HEK293 (cell line): Measurements from ENCODE around the gene HMX2.

ENCODE experiments used
- CTCF ChIA-PET: fragments of 350-600 bp; formaldehyde crosslinking; extraction: SDS; loops from one replicate; lab custom pipeline; 2021; ENCODE audit warnings: antibody characterized with exemption; lab: Yijun Ruan, JAX
- POLR2A ChIA-PET: fragments of 300-600 bp; formaldehyde crosslinking; extraction: SDS; loops from one replicate; lab custom pipeline; 2020; ENCODE audit warnings: antibody characterized with exemption, inconsistent platforms; lab: Yijun Ruan, JAX
- H3K27ac ChIP-seq: fragments of 200-500 bp; sonication (Bioruptor generic); 2 replicates; pipeline ENCODE4 v1.5.1; 2014; ENCODE audit warnings: low read depth, low read length, control low read depth, inconsistent platforms; ENCODE audit errors: extremely low read depth
- H3K36me3 ChIP-seq, 2 experiments: fragments of 200-500 bp in 1 of 2; sonication (Bioruptor generic) in 1 of 2; 1 replicate in 1 of 2; 2 replicates in 1 of 2; pipeline ENCODE4 v1.5.1; 2014 to 2017; ENCODE audit warnings: inconsistent platforms in 2 of 2, low read length in 2 of 2; ENCODE audit not compliant: control insufficient read depth in 2 of 2, insufficient read depth in 1 of 2
- H3K4me1 ChIP-seq: fragments of 200-500 bp; sonication (Bioruptor generic); 2 replicates; pipeline ENCODE4 v1.5.1; 2014; ENCODE audit warnings: mild to moderate bottlenecking, low read length, inconsistent platforms; ENCODE audit not compliant: control insufficient read depth, insufficient read depth
- H3K4me3 ChIP-seq: 2 replicates; pipeline ENCODE4 v1.5.1; 2011; ENCODE audit warnings: low read depth, mild to moderate bottlenecking, control low read depth, low read length, moderate library complexity
- H3K9me3 ChIP-seq: fragments of 200-500 bp; sonication (Bioruptor generic); 2 replicates; pipeline ENCODE4 v1.5.1; 2014; ENCODE audit warnings: low read depth, low read length, inconsistent platforms; ENCODE audit not compliant: control insufficient read depth, insufficient read depth
- CTCF ChIP-seq: fragments of 450-650 bp; formaldehyde crosslinking; IDR thresholded peaks from 2 replicates; pipeline ENCODE4 v1.5.1; 2016; ENCODE audit warnings: missing biosample characterization, missing genetic modification characterization
- EGR2 ChIP-seq: fragments of 450-650 bp; formaldehyde crosslinking; IDR thresholded peaks from 2 replicates; pipeline ENCODE4 v1.5.1; 2016; ENCODE audit warnings: low read depth, missing biosample characterization, missing genetic modification characterization
- SP2 ChIP-seq: fragments of 450-650 bp; formaldehyde crosslinking; IDR thresholded peaks from 2 replicates; pipeline ENCODE4 v1.5.1; 2016; ENCODE audit warnings: missing biosample characterization, missing genetic modification characterization
- ZBTB11 ChIP-seq: fragments of 450-650 bp; formaldehyde crosslinking; conservative IDR thresholded peaks from 2 replicates; pipeline ENCODE4 v1.5.1; 2016; ENCODE audit warnings: low read depth, missing biosample characterization, missing genetic modification characterization
- ZBTB20 ChIP-seq: fragments of 450-650 bp; formaldehyde crosslinking; IDR thresholded peaks from 2 replicates; pipeline ENCODE4 v1.5.1; 2016; ENCODE audit warnings: missing biosample characterization, missing genetic modification characterization
- ZBTB26 ChIP-seq: fragments of 450-650 bp; formaldehyde crosslinking; optimal IDR thresholded peaks from 2 replicates; pipeline ENCODE3; 2016; ENCODE audit warnings: missing biosample characterization, mild to moderate bottlenecking, missing genetic modification characterization
- ZBTB8A ChIP-seq: fragments of 450-650 bp; formaldehyde crosslinking; IDR thresholded peaks from 2 replicates; pipeline ENCODE4 v1.5.1; 2016; ENCODE audit warnings: missing biosample characterization, missing genetic modification characterization
- ZFHX2 ChIP-seq: fragments of 450-650 bp; formaldehyde crosslinking; conservative IDR thresholded peaks from 2 replicates; pipeline ENCODE4 v1.5.1; 2016; ENCODE audit warnings: missing biosample characterization, missing genetic modification characterization
- ZNF10 ChIP-seq: fragments of 450-650 bp; formaldehyde crosslinking; IDR thresholded peaks from 2 replicates; pipeline ENCODE4 v1.5.1; 2017; ENCODE audit warnings: missing biosample characterization, missing genetic modification characterization
- ZNF248 ChIP-seq: fragments of 450-650 bp; formaldehyde crosslinking; IDR thresholded peaks from 2 replicates; pipeline ENCODE4 v1.5.1; 2017; ENCODE audit warnings: missing biosample characterization, missing genetic modification characterization
- ZNF280C ChIP-seq: fragments of 450-650 bp; formaldehyde crosslinking; IDR thresholded peaks from 2 replicates; pipeline ENCODE4 v1.5.1; 2016; ENCODE audit warnings: missing biosample characterization, missing genetic modification characterization
- ZNF335 ChIP-seq: fragments of 450-650 bp; formaldehyde crosslinking; conservative IDR thresholded peaks from 2 replicates; pipeline ENCODE4 v1.5.1; 2016; ENCODE audit warnings: missing biosample characterization, missing genetic modification characterization
- ZNF362 ChIP-seq: fragments of 450-650 bp; formaldehyde crosslinking; IDR thresholded peaks from 2 replicates; pipeline ENCODE4 v1.5.1; 2016; ENCODE audit warnings: missing biosample characterization, missing genetic modification characterization
- ZNF394 ChIP-seq: fragments of 450-650 bp; formaldehyde crosslinking; IDR thresholded peaks from 2 replicates; pipeline ENCODE4 v1.5.1; 2016; ENCODE audit warnings: missing biosample characterization, missing genetic modification characterization, mild to moderate bottlenecking, moderate library complexity, borderline replicate concordance
- ZNF660 ChIP-seq: fragments of 450-650 bp; IDR thresholded peaks from 2 replicates; pipeline ENCODE4 v1.5.1; 2018; ENCODE audit warnings: missing biosample characterization, mild to moderate bottlenecking, missing genetic modification characterization

Gene HMX2

GRCh38 chr10:123147635-123148413 lies at the start of gene HMX2:
Gene HMX2 (plus strand): TSS chr10:123148136. CDS start chr10:123148379, 243 bp downstream.
- ChIA-PET CTCF (no interaction called here), POLR2A (no interaction called here)
- no peak for TF ChIP-seq ZNF394 (tag by site-specific recombination)
- TF ChIP-seq ZNF335 (tag by site-specific recombination), result peak; percentile 78
- 0 out of 2 replicates have a peak, but pooled peaks have one; percentile 14 for TF ChIP-seq ZBTB11
- TF ChIP-seq EGR2 (tag by site-specific recombination), result peak; percentile 64
- TF ChIP-seq ZFHX2 (tag by site-specific recombination), result peak; percentile 31; the same call in 1 of the 2 replicates
- TF ChIP-seq ZNF362, result no peak
- TF ChIP-seq ZBTB8A (tag by site-specific recombination), result peak; percentile 59; the same call in 1 of the 2 replicates
- TF ChIP-seq ZNF248 (tag by site-specific recombination), result no peak
- TF ChIP-seq ZBTB26 (tag by site-specific recombination), result peak; percentile 59
- peak; percentile 43; the same call in 1 of the 2 replicates for TF ChIP-seq ZBTB20 (tag by site-specific recombination)
- peak; percentile 64; the same call in 1 of the 2 replicates for TF ChIP-seq CTCF (tag by site-specific recombination)
- TF ChIP-seq ZNF10, result 0 out of 2 replicates have a peak, but pooled peaks have one; percentile 14
- TF ChIP-seq SP2 (tag by site-specific recombination), result peak; percentile 59
- Histone ChIP-seq H3K36me3 (no peaks in the 10 kb centered on the region), H3K27ac (no peak within 1 kb of the TSS; the same call in 1 of the 2 replicates), H3K4me1 (no peaks in the 10 kb centered on the region; the same call in 1 of the 2 replicates), H3K4me3 (peak within 1 kb of the TSS; percentile 37), H3K9me3 (no peaks in the 10 kb centered on the region)

GRCh38 chr10:123100030-123100762 lies 47.7 kb upstream of the HMX2 start:
- no peaks in the 10 kb centered on the region for H3K9me3 ChIP-seq
- CTCF ChIA-PET, result interaction anchor here (0.5 to 0.6 kb wide), 2 partner anchors 32 to 559 kb away, joined by 3 read pairs; no protein-coding TSS in a partner anchor
- POLR2A ChIA-PET, result no interaction called here
- TF ChIP-seq ZNF280C (tag by site-specific recombination) (no peak), ZNF660 (tag by site-specific recombination) (0 out of 2 replicates have a peak, but pooled peaks have one; percentile 44)
- H3K36me3 ChIP-seq, result no peaks in the 10 kb centered on the region
- H3K4me1 ChIP-seq, result no peaks in the 10 kb centered on the region
- H3K27ac ChIP-seq, result no peak overlapping the region
- H3K4me3 ChIP-seq, result no peak overlapping the region
